Measurements from ENCODE around the gene LMNTD2. TPM values are rescaled to one million over a fixed set of nuclear protein-coding genes. Genes with fewer than 3 reads are reported as not detected.

The LMNTD2 gene
- total and polyA plus RNA-seq, 2 donors (not counting 3 experiments of a cell fraction or from before 2014, with no cell fraction given) = 2.1 to 2.6 TPM

- H3K9me3 ChIP-seq (replicated peaks; ENCODE audit: control insufficient read depth, insufficient read depth, low read length) = no peaks in the 10 kb centered on the region
- intact Hi-C loops (cut with micrococcal nuclease) = no loop called here
- no peak overlapping the region for H3K4me3 ChIP-seq (replicated peaks in 1 of 3; ENCODE audit: insufficient read depth in 1 of 3, low read depth in 1 of 3, low read length in 3 of 3)
- H3K79me2 ChIP-seq (ENCODE audit: control insufficient read depth, insufficient read depth, low read length) = peaks cover 17% of the 10 kb centered on the region
- peaks cover 6 to 33% of the 10 kb centered on the region in 2 experiments for H3K36me3 ChIP-seq (ENCODE audit: control insufficient read depth in 2 of 2, extremely low read depth in 1 of 2, insufficient read depth in 2 of 2, low read length in 2 of 2)
- DNase-seq (ENCODE audit: low read depth, low spot score) = no peak
- peak overlapping the region; percentile 66 for H3K27ac ChIP-seq (ENCODE audit: insufficient read depth, low read depth, low read length)
- no peak overlapping the region for H2AFZ ChIP-seq (ENCODE audit: low read depth, low read length)
- dilution Hi-C loops (cut with MboI; ENCODE audit: extremely low pct_ligation_motif_present, low sequenced_read_pairs) = no loop called here
- H3K27me3 ChIP-seq (ENCODE audit: control insufficient read depth in 2 of 2, insufficient read depth in 2 of 2, low read length in 2 of 2) = no peaks in the 10 kb centered on the region
- no peak overlapping the region for H3K9ac ChIP-seq (replicated peaks; ENCODE audit: extremely low read depth, insufficient read depth, low read length)
- POLR2A ChIA-PET = no interaction called here
- BruUV-seq (replicated peaks) = no TSS peak
- H3K4me1 ChIP-seq (ENCODE audit: control insufficient read depth, extremely low read depth, insufficient read depth, low read length) = peaks cover 11% of the 10 kb centered on the region
- CTCF ChIA-PET = no interaction called here
- H3K9me1 ChIP-seq (replicated peaks; ENCODE audit: control insufficient read depth, extremely low read depth, insufficient read depth, low read length) = no peaks in the 10 kb centered on the region
- no peaks in the 10 kb centered on the region for H4K20me1 ChIP-seq (replicated peaks; ENCODE audit: control insufficient read depth, extremely low read depth, insufficient read depth, low read length)
- TF ChIP-seq JUN (IDR thresholded peaks at IDR 0.05; ENCODE audit: borderline replicate concordance, insufficient read depth, insufficient read length, low read depth) (no peak), POLR2A (IDR thresholded peaks at IDR 0.05; ENCODE audit: low read depth, low read length) (no peak), MYC (IDR thresholded peaks at IDR 0.05; ENCODE audit: low read depth, low read length) (no peak), MAX (IDR thresholded peaks at IDR 0.05; ENCODE audit: insufficient read depth, insufficient read length) (no peak), GATA2 (IDR thresholded peaks at IDR 0.05; ENCODE audit: insufficient read depth, insufficient read length, low read depth, low read length) (no peak), FOS (IDR thresholded peaks at IDR 0.05; ENCODE audit: borderline replicate concordance, insufficient read depth, low read length) (no peak), POLR2AphosphoS5 (IDR thresholded peaks at IDR 0.05; ENCODE audit: insufficient read depth, low read depth, low read length) (no peak), CTCF (IDR thresholded peaks at IDR 0.05; ENCODE audit: extremely low read depth in 1 of 2, insufficient read depth in 1 of 2, low read depth in 1 of 2, low read length in 2 of 2) (no peak), EZH2 (IDR thresholded peaks at IDR 0.05; ENCODE audit: borderline replicate concordance, low read depth, low read length, severe bottlenecking) (no peak)
- FAIRE-seq = no peak
- no peak overlapping the region for H3K4me2 ChIP-seq (ENCODE audit: insufficient read depth, low read length)
Observed at GRCh38 chr11:587546-587945, 27.0 kb upstream of the LMNTD2 start.
